H1 (cell line): ENCODE measurements around the gene CCDC124. TPM values are rescaled to one million over a fixed set of nuclear protein-coding genes. Genes with fewer than 3 reads are reported as not detected.

ENCODE experiments used
- CTCF ChIA-PET: fragments of 300-600 bp; sonication (Branson Sonifier 250); formaldehyde crosslinking; loops from one replicate; lab custom pipeline; 2021; ENCODE audit not compliant: partially characterized antibody; lab: Charles Lee
- POLR2A ChIA-PET: fragments of 300-600 bp; sonication (Branson Sonifier 250); formaldehyde crosslinking; loops from one replicate; lab custom pipeline; 2021; ENCODE audit warnings: inconsistent platforms; ENCODE audit not compliant: partially characterized antibody; lab: Charles Lee
- DNase-seq, 2 experiments: peaks; one replicate each; pipeline versions ENCODE4 v3.0.0 to v3.0.0-alpha.2; 2010 to 2022; ENCODE audit warnings: low spot score in 2 of 2, low read depth in 1 of 2, mixed read lengths in 1 of 2
- FAIRE-seq: peaks from 2 replicates; lab custom pipeline; 2011; peaks lifted over from hg19 to GRCh38; lab: Jason Lieb, UNC
- H2AFZ ChIP-seq: 2 replicates; pipeline ENCODE4 v1.8.1; 2012; ENCODE audit warnings: low read length, inconsistent platforms
- H2AK5ac ChIP-seq: 2 replicates; pipeline ENCODE4 v1.6.1; 2013; ENCODE audit warnings: low read depth, low read length
- H2BK120ac ChIP-seq: replicated peaks from 2 replicates; pipeline ENCODE3; 2013; ENCODE audit warnings: low read depth, low read length, inconsistent platforms
- H2BK12ac ChIP-seq: 2 replicates; pipeline ENCODE4 v1.6.1; 2013; ENCODE audit warnings: low read depth, low read length
- H2BK15ac ChIP-seq: 2 replicates; pipeline ENCODE4 v1.6.1; 2013; ENCODE audit warnings: low read length
- H2BK20ac ChIP-seq: 2 replicates; pipeline ENCODE4 v1.6.1; 2013; ENCODE audit warnings: low read length
- H2BK5ac ChIP-seq: 2 replicates; pipeline ENCODE4 v1.6.1; 2013; ENCODE audit warnings: low read depth, low read length
- H3K14ac ChIP-seq: 2 replicates; pipeline ENCODE4 v1.6.1; 2013; ENCODE audit warnings: inconsistent platforms; ENCODE audit not compliant: insufficient read length
- H3K18ac ChIP-seq: 2 replicates; pipeline ENCODE4 v1.6.1; 2013; ENCODE audit warnings: low read length; ENCODE audit errors: extremely low read depth
- H3K23ac ChIP-seq: 2 replicates; pipeline ENCODE4 v1.6.1; 2013; ENCODE audit warnings: inconsistent platforms; ENCODE audit not compliant: insufficient read length
- H3K23me2 ChIP-seq: 2 replicates; pipeline ENCODE4 v1.6.1; 2013; ENCODE audit warnings: low read depth, low read length
- H3K27ac ChIP-seq: 2 replicates; pipeline ENCODE4 v1.6.1; 2011; ENCODE audit warnings: low read depth, low read length, inconsistent platforms
- H3K27me3 ChIP-seq, 4 experiments: replicated peaks in 1 of 4; 1 replicate in 1 of 4; 2 replicates in 3 of 4; pipeline versions ENCODE4 v1.6.1 to v1.8.1; 2011 to 2013; ENCODE audit warnings: low read length in 3 of 4, mild to moderate bottlenecking in 3 of 4, inconsistent platforms in 2 of 4, mixed read lengths in 2 of 4, moderate library complexity in 1 of 4; ENCODE audit not compliant: control insufficient read depth in 3 of 4, insufficient read depth in 3 of 4; ENCODE audit errors: extremely low read depth in 1 of 4
- H3K36me3 ChIP-seq, 4 experiments: 2 replicates each; pipeline versions ENCODE4 v1.6.1 to v1.8.1; 2011 to 2013; ENCODE audit warnings: mild to moderate bottlenecking in 4 of 4, low read length in 3 of 4, moderate library complexity in 2 of 4, control low read depth in 1 of 4, inconsistent platforms in 1 of 4; ENCODE audit not compliant: insufficient read depth in 4 of 4, control insufficient read depth in 2 of 4
- H3K4ac ChIP-seq: replicated peaks from 2 replicates; pipeline ENCODE3; 2013; ENCODE audit warnings: low read length, low read depth, mixed read lengths, inconsistent platforms; ENCODE audit not compliant: insufficient read length
- H3K4me1 ChIP-seq, 4 experiments: replicated peaks in 1 of 4; 1 replicate in 1 of 4; 2 replicates in 3 of 4; pipeline versions ENCODE4 v1.6.1 to v1.8.1; 2011 to 2013; ENCODE audit warnings: low read length in 3 of 4, inconsistent platforms in 2 of 4, mixed read lengths in 1 of 4; ENCODE audit not compliant: insufficient read depth in 4 of 4, control insufficient read depth in 3 of 4
- H3K4me2 ChIP-seq, 2 experiments: 2 replicates each; pipeline versions ENCODE4 v1.6.1 to v1.8.1; 2011 to 2013; ENCODE audit warnings: low read depth in 2 of 2, low read length in 2 of 2, control low read depth in 1 of 2, inconsistent platforms in 1 of 2, mild to moderate bottlenecking in 1 of 2; ENCODE audit not compliant: insufficient read depth in 1 of 2
- H3K4me3 ChIP-seq, 4 experiments: fragments of 200-600, 300-600 bp in 1 of 4; sonication (generic), shearing (Covaris generic), sonication (Bioruptor Twin) in 1 of 4; 2 replicates each; pipeline versions ENCODE4 v1.5.1 to v1.8.1; 2011 to 2016; ENCODE audit warnings: low read length in 4 of 4, low read depth in 3 of 4, control low read depth in 2 of 4, inconsistent platforms in 2 of 4, mild to moderate bottlenecking in 2 of 4, mixed read lengths in 1 of 4, moderate library complexity in 1 of 4; ENCODE audit not compliant: insufficient read depth in 2 of 4; ENCODE audit errors: extremely low read depth in 1 of 4
- H3K56ac ChIP-seq: replicated peaks from 2 replicates; pipeline ENCODE3; 2013; ENCODE audit warnings: low read depth, mild to moderate bottlenecking, mixed read lengths, low read length, inconsistent platforms; ENCODE audit not compliant: insufficient read length
- H3K79me1 ChIP-seq: 2 replicates; pipeline ENCODE4 v1.6.1; 2013; ENCODE audit warnings: low read depth, low read length, control low read depth
- H3K79me2 ChIP-seq, 2 experiments: 2 replicates each; pipeline versions ENCODE4 v1.6.1 to v1.8.1; 2012 to 2013; ENCODE audit warnings: low read length in 2 of 2, mild to moderate bottlenecking in 2 of 2, inconsistent platforms in 1 of 2; ENCODE audit not compliant: insufficient read depth in 2 of 2, control insufficient read depth in 1 of 2
- H3K9ac ChIP-seq, 4 experiments: replicated peaks in 1 of 4; 1 replicate in 1 of 4; 2 replicates in 3 of 4; pipeline versions ENCODE4 v1.6.1 to v1.8.1; 2011 to 2013; ENCODE audit warnings: low read depth in 3 of 4, low read length in 3 of 4, control low read depth in 2 of 4, mild to moderate bottlenecking in 2 of 4, moderate library complexity in 2 of 4, inconsistent platforms in 1 of 4; ENCODE audit errors: extremely low read depth in 1 of 4
- H3K9me3 ChIP-seq, 2 experiments: 2 replicates each; pipeline versions ENCODE4 v1.6.1 to v1.8.1; 2012 to 2013; ENCODE audit warnings: mild to moderate bottlenecking in 2 of 2, moderate library complexity in 2 of 2, control low read depth in 1 of 2, inconsistent platforms in 1 of 2, low read depth in 1 of 2, low read length in 1 of 2, mixed read lengths in 1 of 2; ENCODE audit not compliant: insufficient read depth in 2 of 2
- H4K20me1 ChIP-seq, 2 experiments: replicated peaks in 1 of 2; 2 replicates each; pipeline versions ENCODE3 to v1.8.1; 2011 to 2013; ENCODE audit warnings: inconsistent platforms in 2 of 2, low read length in 2 of 2, mild to moderate bottlenecking in 1 of 2; ENCODE audit not compliant: insufficient read depth in 2 of 2, control insufficient read depth in 1 of 2
- H4K5ac ChIP-seq: 2 replicates; pipeline ENCODE4 v1.6.1; 2013; ENCODE audit warnings: low read length, low read depth, mixed read lengths, inconsistent platforms; ENCODE audit not compliant: insufficient read length
- H4K8ac ChIP-seq: 2 replicates; pipeline ENCODE4 v1.8.0; 2013; ENCODE audit warnings: mild to moderate bottlenecking, moderate library complexity, low read length, inconsistent platforms; ENCODE audit not compliant: insufficient read depth; ENCODE audit errors: extremely low read depth
- H4K91ac ChIP-seq: replicated peaks from 2 replicates; pipeline ENCODE3; 2013; ENCODE audit warnings: low read length, mixed read lengths, inconsistent platforms; ENCODE audit not compliant: insufficient read length
- BRCA1 ChIP-seq: IDR thresholded peaks from 2 replicates; pipeline ENCODE4 v1.6.1; 2012; ENCODE audit warnings: low read depth, low read length, improper control_type of control experiment
- CEBPB ChIP-seq: IDR thresholded peaks from 2 replicates; pipeline ENCODE4 v1.6.1; 2012; ENCODE audit warnings: low read depth, low read length
- POU5F1 ChIP-seq: IDR thresholded peaks from 2 replicates; pipeline ENCODE4 v1.6.1; 2011; ENCODE audit warnings: low read depth, mild to moderate bottlenecking, low read length, moderate library complexity
- RAD21 ChIP-seq, 2 experiments: IDR thresholded peaks in 1 of 2; conservative IDR thresholded peaks in 1 of 2; 2 replicates each; pipeline ENCODE4 v1.6.1; 2011; ENCODE audit warnings: low read depth in 2 of 2, low read length in 2 of 2, improper control_type of control experiment in 1 of 2, inconsistent platforms in 1 of 2, mild to moderate bottlenecking in 1 of 2, moderate library complexity in 1 of 2
- SIRT6 ChIP-seq: IDR thresholded peaks from one replicate; pipeline ENCODE4 v1.7.1; 2012; ENCODE audit warnings: low read length, inconsistent platforms
- SP1 ChIP-seq: IDR thresholded peaks from 2 replicates; pipeline ENCODE4 v1.6.1; 2011; ENCODE audit warnings: low read depth, low read length
- SRF ChIP-seq: IDR thresholded peaks from 2 replicates; pipeline ENCODE4 v1.6.1; 2011; ENCODE audit warnings: mild to moderate bottlenecking, low read depth, low read length, moderate library complexity
- WGBS, 2 experiments: shearing (Covaris generic) in 1 of 2; methylation state at CpG; one replicate each; pipeline versions ENCODE4 v1.1.6 to v1.1.7; 2013 to 2015; ENCODE audit warnings: low lambda C conversion rate in 2 of 2, mixed read lengths in 2 of 2, inconsistent platforms in 1 of 2, low coverage in 1 of 2, missing lambda C conversion rate in 1 of 2; ENCODE audit not compliant: insufficient replicate concordance in 2 of 2, insufficient coverage in 1 of 2, insufficient read length in 1 of 2; ENCODE audit errors: extremely low coverage in 1 of 2, missing lambda C conversion rate in 1 of 2; 5-methylcytosine and 5-hydroxymethylcytosine counted together
- polyA plus RNA-seq, 7 experiments: library from polyadenylated mRNA; depleted of rRNA in 3 of 7; stranded (reverse) in 5 of 7; unstranded in 2 of 7; fragments of >200 nt in 5 of 7; fragments of 200-250 nt in 2 of 7; gene quantifications; 1 replicate in 5 of 7; 2 replicates in 1 of 7; 4 replicates in 1 of 7; pipeline versions ENCODE4 v1.2.1 to v1.2.3, GENCODE V29; 2011 to 2013; ENCODE audit warnings: missing spikeins in 2 of 7, mixed read lengths in 2 of 7
- total RNA-seq: library from RNA; stranded (reverse); fragmentation: NEBNext Ultra II Directional; extraction: Animal tissue kit (Norgen Biotek cat#: 25700); gene quantifications from 2 replicates; pipeline ENCODE4 v1.2.1, GENCODE V29; 2021

CCDC124 gene
- total and polyA plus RNA-seq, 2 of the 8 experiments (the other 6 are each of a cell fraction or from before 2014, with no cell fraction given), result 95.2 to 103 TPM

DNA sequence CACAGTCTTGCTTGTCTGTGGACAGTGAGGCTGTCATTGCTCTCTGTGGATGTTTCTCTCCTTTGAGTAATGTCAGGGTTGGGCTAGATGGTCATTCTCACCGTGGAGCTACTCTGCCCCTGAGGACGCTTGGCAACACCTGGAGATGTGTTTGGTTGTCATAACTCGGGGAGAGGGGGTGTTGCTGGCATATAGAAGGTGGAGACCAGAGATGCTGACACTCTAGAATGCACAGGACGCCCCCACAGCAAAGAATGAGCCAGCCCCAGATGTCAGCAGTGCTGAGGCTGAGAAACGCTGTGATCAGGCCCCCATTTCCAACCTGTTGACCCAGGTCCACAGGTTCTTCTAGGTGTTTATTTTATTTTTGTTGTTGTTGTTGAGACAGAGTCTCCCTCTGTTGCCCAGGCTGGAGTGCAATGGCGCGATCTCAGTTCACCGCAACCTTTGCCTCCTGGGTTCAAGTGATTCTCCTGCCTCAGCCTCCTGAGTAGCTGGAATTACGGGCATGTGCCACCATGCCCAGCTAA lies 4.6 kb downstream of the CCDC124 start:
- H3K27ac ChIP-seq, result no peak overlapping the region
- H3K4me3 ChIP-seq, result no peak overlapping the region
- H4K5ac ChIP-seq, result no peak overlapping the region
- H3K23me2 ChIP-seq, result peaks cover 5% of the 10 kb centered on the region; the same call in 1 of the 2 replicates
- H3K9ac ChIP-seq, result no peak overlapping the region
- H2BK15ac ChIP-seq, result no peak overlapping the region
- no peak overlapping the region for H3K18ac ChIP-seq
- no peak overlapping the region for H3K14ac ChIP-seq
- no peak overlapping the region for H3K56ac ChIP-seq
- FAIRE-seq (no peak), DNase-seq (no peak)
- no peak overlapping the region for H2BK20ac ChIP-seq
- H3K23ac ChIP-seq, result no peak overlapping the region
- H3K79me1 ChIP-seq, result no peaks in the 10 kb centered on the region
- peaks cover 0 to 7% of the 10 kb centered on the region in 2 experiments; a peak in 2 of 4 replicates for H3K79me2 ChIP-seq
- H2BK12ac ChIP-seq, result no peak overlapping the region
- H2AK5ac ChIP-seq, result no peak overlapping the region
- CTCF ChIA-PET, result interaction anchor here (0.6 to 10.3 kb wide), 33 partner anchors 8 to 443 kb away, joined by 3 to 200 read pairs (median 4); partner anchors contain the start of genes KCNN1 and SLC5A5
- no peaks in the 10 kb centered on the region for H3K27me3 ChIP-seq
- WGBS, 2 experiments, result 92% methylated on average over 9 of the region's 9 CpGs; no CpG with 5 or more reads in 1 of the 2 experiments
- H3K4me2 ChIP-seq, result no peak overlapping the region
- H2BK120ac ChIP-seq, result no peak overlapping the region
- peaks cover 0 to 10% (median 7%) of the 10 kb centered on the region in 4 experiments; a peak in 6 of 7 replicates for H3K4me1 ChIP-seq
- H3K9me3 ChIP-seq, result no peaks in the 10 kb centered on the region
- H2AFZ ChIP-seq, result no peak overlapping the region
- H4K20me1 ChIP-seq, result no peaks in the 10 kb centered on the region
- 0 out of 8 replicates have a peak, but pooled peaks cover 0 to 3% (median 0%) of the 10 kb centered on the region in 4 experiments for H3K36me3 ChIP-seq
- H4K8ac ChIP-seq, result no peak overlapping the region
- TF ChIP-seq CEBPB, result no peak
- no peak for TF ChIP-seq POU5F1
- no peak for TF ChIP-seq SP1
- TF ChIP-seq SRF, result no peak
- no peak for TF ChIP-seq RAD21 (IDR thresholded peaks at IDR 0.05 in 1 of 2, conservative IDR thresholded peaks at IDR 0.05 in 1 of 2; ENCODE audit: low read depth in 2 of 2, low read length in 2 of 2)
- no peak for TF ChIP-seq SIRT6
- no peak for TF ChIP-seq BRCA1
- no peak overlapping the region for H2BK5ac ChIP-seq
- no peak overlapping the region for H4K91ac ChIP-seq
- POLR2A ChIA-PET, result interaction anchor here (0.8 to 14.8 kb wide), 3 partner anchors 10 to 70 kb away, joined by 3 to 392 read pairs (median 12); partner anchors contain the start of genes RPL18A and SLC5A5
- H3K4ac ChIP-seq, result no peak overlapping the region
